NB4 (cell line): ENCODE results near the gene PWP2.

Experiments
- DNase-seq: peaks from one replicate; pipeline ENCODE4 v3.0.0; 2010; ENCODE audit warnings: low read depth
- H3K4me3 ChIP-seq: one replicate; pipeline ENCODE4 v1.5.1; 2011; ENCODE audit warnings: mild to moderate bottlenecking, low read depth, low read length, moderate library complexity
- MYC ChIP-seq: IDR thresholded peaks from 2 replicates; pipeline ENCODE4 v1.6.1; 2011; ENCODE audit warnings: low read depth, low read length
- POLR2A ChIP-seq: IDR thresholded peaks from 2 replicates; pipeline ENCODE4 v1.6.1; 2011; ENCODE audit warnings: mild to moderate bottlenecking; ENCODE audit not compliant: insufficient read length; ENCODE audit errors: extremely low read depth
- TF ChIP-seq, protein P1 (sequence below): IDR thresholded peaks from 2 replicates; pipeline ENCODE4 v1.6.1; 2011; ENCODE audit warnings: low read depth, low read length
- TF ChIP-seq, protein P2 (sequence below): IDR thresholded peaks from one replicate; pipeline ENCODE4 v1.5.1; 2012; ENCODE audit warnings: low read depth, low read length

PWP2 gene

GRCh38 chr21:44079446-44079845 is 27.8 kb upstream of the PWP2 start:
- no peak overlapping the region for H3K4me3 ChIP-seq
- TF ChIP-seq MYC, result no peak
- TF ChIP-seq, protein P1, sequence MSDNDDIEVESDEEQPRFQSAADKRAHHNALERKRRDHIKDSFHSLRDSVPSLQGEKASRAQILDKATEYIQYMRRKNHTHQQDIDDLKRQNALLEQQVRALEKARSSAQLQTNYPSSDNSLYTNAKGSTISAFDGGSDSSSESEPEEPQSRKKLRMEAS, result no peak
- TF ChIP-seq, protein P2, sequence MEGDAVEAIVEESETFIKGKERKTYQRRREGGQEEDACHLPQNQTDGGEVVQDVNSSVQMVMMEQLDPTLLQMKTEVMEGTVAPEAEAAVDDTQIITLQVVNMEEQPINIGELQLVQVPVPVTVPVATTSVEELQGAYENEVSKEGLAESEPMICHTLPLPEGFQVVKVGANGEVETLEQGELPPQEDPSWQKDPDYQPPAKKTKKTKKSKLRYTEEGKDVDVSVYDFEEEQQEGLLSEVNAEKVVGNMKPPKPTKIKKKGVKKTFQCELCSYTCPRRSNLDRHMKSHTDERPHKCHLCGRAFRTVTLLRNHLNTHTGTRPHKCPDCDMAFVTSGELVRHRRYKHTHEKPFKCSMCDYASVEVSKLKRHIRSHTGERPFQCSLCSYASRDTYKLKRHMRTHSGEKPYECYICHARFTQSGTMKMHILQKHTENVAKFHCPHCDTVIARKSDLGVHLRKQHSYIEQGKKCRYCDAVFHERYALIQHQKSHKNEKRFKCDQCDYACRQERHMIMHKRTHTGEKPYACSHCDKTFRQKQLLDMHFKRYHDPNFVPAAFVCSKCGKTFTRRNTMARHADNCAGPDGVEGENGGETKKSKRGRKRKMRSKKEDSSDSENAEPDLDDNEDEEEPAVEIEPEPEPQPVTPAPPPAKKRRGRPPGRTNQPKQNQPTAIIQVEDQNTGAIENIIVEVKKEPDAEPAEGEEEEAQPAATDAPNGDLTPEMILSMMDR, result no peak
- TF ChIP-seq POLR2A, result no peak
- DNase-seq, result no peak

DNA sequence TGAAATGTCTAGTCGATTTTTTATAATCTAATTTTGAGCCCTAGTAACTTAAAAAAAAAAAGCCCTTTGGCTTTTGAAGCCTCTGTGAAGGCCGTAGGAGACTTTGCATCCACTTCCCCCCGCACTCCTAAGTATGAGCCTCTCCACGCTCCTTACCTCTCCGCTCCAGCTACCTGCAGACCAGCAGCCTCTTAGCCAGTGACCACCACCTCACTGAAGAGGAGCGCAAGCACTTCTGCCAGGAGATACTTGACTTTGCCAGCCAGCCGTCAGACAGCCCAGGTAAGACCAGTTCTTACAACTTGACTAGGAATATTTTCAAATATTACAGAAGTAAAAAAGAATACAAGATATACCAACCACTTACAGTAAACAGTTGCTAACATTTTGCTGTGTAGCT is 27.4 kb upstream of the PWP2 start:
- no peak overlapping the region for H3K4me3 ChIP-seq
- TF ChIP-seq POLR2A (no peak), MYC (no peak)
- TF ChIP-seq, protein P1, result no peak
- TF ChIP-seq, protein P2, result no peak
- no peak for DNase-seq

GRCh38 chr21:44082648-44083440 is 24.4 kb upstream of the PWP2 start:
- TF ChIP-seq MYC (no peak), POLR2A (no peak)
- TF ChIP-seq, protein P2, result no peak
- TF ChIP-seq, protein P1, result no peak
- no peak for DNase-seq
- H3K4me3 ChIP-seq, result no peak overlapping the region

DNA sequence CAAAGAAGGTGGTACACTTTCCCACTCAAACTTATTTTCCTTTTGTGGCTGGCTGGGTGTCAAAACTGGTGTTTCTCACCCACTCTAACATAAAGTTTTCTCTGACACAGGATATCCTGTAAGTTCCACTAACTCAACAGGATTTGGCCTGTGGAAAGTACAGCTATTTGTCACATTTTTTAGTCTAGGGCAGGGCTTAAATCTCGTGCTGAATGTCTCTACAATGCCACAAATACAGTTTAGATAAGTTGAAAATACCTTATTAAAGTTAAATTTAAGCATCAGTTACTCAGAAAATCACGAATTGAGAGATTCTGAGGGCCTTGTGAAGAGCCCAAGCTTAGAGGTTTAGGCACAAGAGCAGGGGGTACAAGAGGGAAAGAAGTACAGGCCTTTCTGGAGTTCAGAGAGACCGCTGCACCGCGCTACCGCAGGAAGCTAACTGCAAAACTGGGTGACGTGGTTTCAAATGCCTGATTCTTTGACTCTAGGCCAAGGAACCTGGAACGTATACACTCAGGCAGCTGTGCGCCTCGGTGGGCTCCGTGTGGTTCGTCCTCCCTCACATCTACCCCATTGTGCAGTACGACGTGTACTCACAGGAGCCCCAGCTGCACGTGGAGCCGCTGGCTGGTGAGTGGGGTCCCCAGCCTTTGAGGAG is 23.4 kb upstream of the PWP2 start:
- no peak for DNase-seq
- no peak overlapping the region for H3K4me3 ChIP-seq
- TF ChIP-seq, protein P1, result no peak
- TF ChIP-seq, protein P2, result no peak
- no peak for TF ChIP-seq MYC
- TF ChIP-seq POLR2A, result no peak

- TF ChIP-seq, protein P1, result no peak
- no peak for TF ChIP-seq MYC
- TF ChIP-seq, protein P2, result no peak
- no peak for TF ChIP-seq POLR2A
- H3K4me3 ChIP-seq, result no peak overlapping the region
- no peak for DNase-seq
Observed at GRCh38 chr21:44084496-44085241, 22.5 kb upstream of the PWP2 start.
